GM12878 (cell line): Measurements from ENCODE around the gene GDI2. TPM values are rescaled to one million over a fixed set of nuclear protein-coding genes. Genes with fewer than 3 reads are reported as not detected.

ENCODE experiments used
- ATAC-seq: fragments of 200-7000 bp; cut with Tn5 transposase; 3 replicates; pipeline ENCODE4 v1.9.1; 2020; ENCODE audit warnings: mild to moderate bottlenecking, moderate library complexity
- BruUV-seq: library from RNA; stranded (reverse); fragments of 400-500 nt; replicated peaks from 2 replicates; lab custom pipeline; 2021; lab: Mats Ljungman, UMichigan
- CTCF ChIA-PET: fragments of 300-600 bp; sonication (Branson Sonifier 250); formaldehyde crosslinking; extraction: SDS; loops from one replicate; lab custom pipeline; 2021; ENCODE audit warnings: inconsistent platforms; lab: Yijun Ruan, JAX
- POLR2A ChIA-PET: fragments of 350-600 bp; formaldehyde crosslinking; extraction: SDS; loops from one replicate; lab custom pipeline; 2021; ENCODE audit warnings: inconsistent platforms; lab: Charles Lee
- RAD21 ChIA-PET: fragments of 300-600 bp; sonication (Branson Sonifier 250); formaldehyde crosslinking; loops from one replicate; lab custom pipeline; 2023; ENCODE audit warnings: antibody characterized with exemption; ENCODE audit not compliant: unreplicated experiment; lab: Charles Lee
- SMC1A ChIA-PET: fragments of 300-600 bp; sonication (Branson Sonifier 250); formaldehyde crosslinking; loops from one replicate; lab custom pipeline; 2023; ENCODE audit not compliant: unreplicated experiment, uncharacterized antibody; lab: Charles Lee
- DNase-seq: peaks from one replicate; pipeline ENCODE4 v3.0.0-alpha.2; 2011; ENCODE audit warnings: low read depth, low spot score
- FAIRE-seq: peaks from 3 replicates; lab custom pipeline; 2011; peaks lifted over from hg19 to GRCh38; lab: Jason Lieb, UNC
- H2AFZ ChIP-seq: 2 replicates; pipeline ENCODE4 v1.6.0; 2011; ENCODE audit warnings: low read depth, low read length, control low read depth; ENCODE audit not compliant: control insufficient read depth
- H3K27ac ChIP-seq: 2 replicates; pipeline ENCODE4 v1.5.1; 2011; ENCODE audit warnings: control low read depth; ENCODE audit not compliant: control insufficient read depth, insufficient read depth
- H3K27me3 ChIP-seq, 2 experiments: replicated peaks in 1 of 2; 2 replicates each; pipeline versions ENCODE4 v1.6.0 to v1.6.1; 2011; ENCODE audit warnings: low read length in 1 of 2; ENCODE audit not compliant: control insufficient read depth in 2 of 2, insufficient read depth in 2 of 2
- H3K36me3 ChIP-seq, 2 experiments: 2 replicates each; pipeline ENCODE4 v1.5.1; 2011; ENCODE audit warnings: low read length in 1 of 2; ENCODE audit not compliant: control insufficient read depth in 2 of 2, insufficient read depth in 2 of 2
- H3K4me1 ChIP-seq: 2 replicates; pipeline ENCODE4 v1.6.1; 2011; ENCODE audit warnings: mild to moderate bottlenecking, low read length, moderate library complexity, mixed read lengths; ENCODE audit not compliant: control insufficient read depth, insufficient read depth
- H3K4me2 ChIP-seq: 2 replicates; pipeline ENCODE4 v1.6.0; 2011; ENCODE audit warnings: control low read depth; ENCODE audit not compliant: control insufficient read depth, insufficient read depth
- H3K4me3 ChIP-seq: fragments of 200-600 bp; sonication (generic); 2 replicates; pipeline ENCODE4 v1.5.1; 2016
- H3K79me2 ChIP-seq: 2 replicates; pipeline ENCODE4 v1.6.0; 2011; ENCODE audit warnings: low read length; ENCODE audit not compliant: control insufficient read depth, insufficient read depth
- H3K9ac ChIP-seq: 2 replicates; pipeline ENCODE4 v1.8.0; 2011; ENCODE audit warnings: low read length, control low read depth, mixed read lengths; ENCODE audit not compliant: control insufficient read depth, insufficient read depth
- H3K9me3 ChIP-seq: replicated peaks from 3 replicates; pipeline ENCODE4 v1.5.1; 2011; ENCODE audit warnings: mild to moderate bottlenecking, low read length; ENCODE audit not compliant: control insufficient read depth, insufficient read depth
- H4K20me1 ChIP-seq: 2 replicates; pipeline ENCODE4 v1.6.0; 2011; ENCODE audit not compliant: control insufficient read depth, insufficient read depth
- ATF7 ChIP-seq: fragments of 450-650 bp; IDR thresholded peaks from 2 replicates; pipeline ENCODE4 v1.6.1; 2016; ENCODE audit warnings: low read depth, mild to moderate bottlenecking
- BMI1 ChIP-seq: fragments of 450-650 bp; IDR thresholded peaks from 2 replicates; pipeline ENCODE4 v1.6.1; 2016; ENCODE audit warnings: mild to moderate bottlenecking, moderate library complexity, borderline replicate concordance
- CHD4 ChIP-seq: fragments of 200-600 bp; sonication (generic); IDR thresholded peaks from 2 replicates; pipeline ENCODE4 v1.6.1; 2016; ENCODE audit warnings: mild to moderate bottlenecking
- EGR1 ChIP-seq, 2 experiments: IDR thresholded peaks; 1 replicate in 1 of 2; 2 replicates in 1 of 2; pipeline ENCODE4 v1.6.1; 2011 to 2012; ENCODE audit warnings: low read depth in 2 of 2, low read length in 2 of 2, borderline replicate concordance in 1 of 2, mild to moderate bottlenecking in 1 of 2, moderate library complexity in 1 of 2
- ETV6 ChIP-seq, 2 experiments: fragments of 450-650 bp in 1 of 2; IDR thresholded peaks in 1 of 2; conservative IDR thresholded peaks in 1 of 2; 2 replicates each; pipeline ENCODE4 v1.6.1; 2014; ENCODE audit warnings: antibody characterized with exemption in 1 of 2, borderline replicate concordance in 1 of 2, low read depth in 1 of 2, mild to moderate bottlenecking in 1 of 2, moderate library complexity in 1 of 2
- MXI1 ChIP-seq: fragments of 150-350 bp; IDR thresholded peaks from 2 replicates; pipeline ENCODE4 v1.6.1; 2011; ENCODE audit warnings: low read depth, mild to moderate bottlenecking, inconsistent platforms, low read length, improper control_type of control experiment
- RBBP5 ChIP-seq: fragments of 200-600 bp; sonication (generic); conservative IDR thresholded peaks from 2 replicates; pipeline ENCODE4 v1.6.1; 2016
- RUNX3 ChIP-seq: IDR thresholded peaks from 2 replicates; pipeline ENCODE4 v1.6.1; 2012; ENCODE audit warnings: low read length, inconsistent platforms
- SMAD1 ChIP-seq: fragments of 450-650 bp; IDR thresholded peaks from 2 replicates; pipeline ENCODE4 v1.6.1; 2018; ENCODE audit warnings: mild to moderate bottlenecking, low read depth; ENCODE audit not compliant: partially characterized antibody
- WRNIP1 ChIP-seq: IDR thresholded peaks from 2 replicates; pipeline ENCODE4 v1.6.1; 2011; ENCODE audit warnings: low read depth, low read length, improper control_type of control experiment, borderline replicate concordance
- ZZZ3 ChIP-seq: IDR thresholded peaks from 2 replicates; pipeline ENCODE4 v1.6.1; 2011; ENCODE audit warnings: low read depth; ENCODE audit not compliant: control insufficient read depth, insufficient read length
- WGBS: methylation state at CpG from one replicate; pipeline ENCODE4 v1.1.6; 2016; ENCODE audit warnings: low lambda C conversion rate; ENCODE audit not compliant: insufficient replicate concordance, insufficient coverage; ENCODE audit errors: missing lambda C conversion rate; 5-methylcytosine and 5-hydroxymethylcytosine counted together
- in situ Hi-C: fragments of 300-500 bp; cut with MboI; formaldehyde crosslinking; loops from 9 replicates; pipeline ENCODE4 v1.14.3; 2018; ENCODE audit warnings: mixed read lengths
- intact Hi-C: fragments of 100-400 bp; cut with micrococcal nuclease; formaldehyde crosslinking; loops from one replicate; pipeline ENCODE4 v1.14.2; 2022; ENCODE audit not compliant: unreplicated experiment
- polyA plus RNA-seq, 11 experiments: library from polyadenylated mRNA; depleted of rRNA in 4 of 11; unstranded in 6 of 11; stranded (reverse) in 5 of 11; fragments of >200 nt; fragmentation: Nextera tagmentation in 4 of 11; fragmentation: Illumina TruSeq in 1 of 11; extraction: Ambion mirVana in 4 of 11; extraction: Trizol in 1 of 11; gene quantifications; 1 replicate in 1 of 11; 2 replicates in 10 of 11; pipeline versions ENCODE4 v1.2.1 to v1.2.3, GENCODE V29; 2011 to 2016; ENCODE audit warnings: inconsistent platforms in 2 of 11, missing spikeins in 2 of 11, low read depth in 1 of 11
- total RNA-seq, 4 experiments: library from RNA; depleted of rRNA in 3 of 4; stranded (reverse); fragments of >200 nt in 3 of 4; fragmentation: Illumina TruSeq in 1 of 4; extraction: Trizol in 1 of 4; gene quantifications; 2 replicates each; pipeline versions ENCODE4 v1.2.1 to v1.2.3, GENCODE V29; 2013 to 2021
- TF ChIP-seq, protein P1 (sequence below): fragments of 150-350 bp; IDR thresholded peaks from 2 replicates; pipeline ENCODE4 v1.6.1; 2016; ENCODE audit warnings: low read depth, low read length

Gene GDI2
- total and polyA plus RNA-seq, 10 of the 15 experiments (the other 5 are each of a cell fraction or from before 2014, with no cell fraction given) = 261 to 395 (median 276) TPM

DNA sequence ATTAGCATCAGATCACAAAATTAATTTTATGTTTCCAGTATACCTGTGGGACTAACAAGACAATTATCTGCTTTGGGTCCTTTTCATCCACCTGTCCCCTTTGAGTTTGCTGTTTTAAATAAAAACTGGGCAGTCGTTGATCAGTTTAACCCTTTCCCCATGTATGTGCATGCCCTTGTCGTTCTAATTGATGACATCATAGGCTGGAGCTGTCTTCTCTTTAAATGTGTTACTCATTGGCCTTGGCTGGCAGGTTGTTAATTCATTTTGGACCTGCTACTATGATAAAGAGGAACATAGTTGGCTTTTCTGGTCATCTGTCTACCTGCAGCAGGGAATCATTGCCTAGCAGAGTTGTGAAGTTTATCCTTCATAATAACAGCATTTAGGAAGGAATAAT lies 74.8 kb downstream of the GDI2 start:
- WGBS = 100% methylated on average over 2 of the region's 2 CpGs
- POLR2A ChIA-PET = no interaction called here
- Histone ChIP-seq H3K27ac (no peak overlapping the region), H3K4me3 (no peak overlapping the region), H3K79me2 (no peaks in the 10 kb centered on the region), H3K9ac (no peak overlapping the region), H3K4me1 (no peaks in the 10 kb centered on the region), H2AFZ (no peak overlapping the region), H3K36me3 (peaks cover 5 to 17% of the 10 kb centered on the region in 2 experiments), H3K9me3 (no peaks in the 10 kb centered on the region), H3K4me2 (no peak overlapping the region), H3K27me3 (no peaks in the 10 kb centered on the region), H4K20me1 (no peaks in the 10 kb centered on the region)
- in situ Hi-C loops = no loop called here
- CTCF ChIA-PET = no interaction called here
- intact Hi-C loops = no loop called here
- FAIRE-seq (no peak), DNase-seq (no peak), ATAC-seq (no peak)
- no peak for TF ChIP-seq EGR1 (IDR thresholded peaks at IDR 0.05; ENCODE audit: borderline replicate concordance in 1 of 2, low read depth in 2 of 2, low read length in 2 of 2)
- TF ChIP-seq, protein P1, sequence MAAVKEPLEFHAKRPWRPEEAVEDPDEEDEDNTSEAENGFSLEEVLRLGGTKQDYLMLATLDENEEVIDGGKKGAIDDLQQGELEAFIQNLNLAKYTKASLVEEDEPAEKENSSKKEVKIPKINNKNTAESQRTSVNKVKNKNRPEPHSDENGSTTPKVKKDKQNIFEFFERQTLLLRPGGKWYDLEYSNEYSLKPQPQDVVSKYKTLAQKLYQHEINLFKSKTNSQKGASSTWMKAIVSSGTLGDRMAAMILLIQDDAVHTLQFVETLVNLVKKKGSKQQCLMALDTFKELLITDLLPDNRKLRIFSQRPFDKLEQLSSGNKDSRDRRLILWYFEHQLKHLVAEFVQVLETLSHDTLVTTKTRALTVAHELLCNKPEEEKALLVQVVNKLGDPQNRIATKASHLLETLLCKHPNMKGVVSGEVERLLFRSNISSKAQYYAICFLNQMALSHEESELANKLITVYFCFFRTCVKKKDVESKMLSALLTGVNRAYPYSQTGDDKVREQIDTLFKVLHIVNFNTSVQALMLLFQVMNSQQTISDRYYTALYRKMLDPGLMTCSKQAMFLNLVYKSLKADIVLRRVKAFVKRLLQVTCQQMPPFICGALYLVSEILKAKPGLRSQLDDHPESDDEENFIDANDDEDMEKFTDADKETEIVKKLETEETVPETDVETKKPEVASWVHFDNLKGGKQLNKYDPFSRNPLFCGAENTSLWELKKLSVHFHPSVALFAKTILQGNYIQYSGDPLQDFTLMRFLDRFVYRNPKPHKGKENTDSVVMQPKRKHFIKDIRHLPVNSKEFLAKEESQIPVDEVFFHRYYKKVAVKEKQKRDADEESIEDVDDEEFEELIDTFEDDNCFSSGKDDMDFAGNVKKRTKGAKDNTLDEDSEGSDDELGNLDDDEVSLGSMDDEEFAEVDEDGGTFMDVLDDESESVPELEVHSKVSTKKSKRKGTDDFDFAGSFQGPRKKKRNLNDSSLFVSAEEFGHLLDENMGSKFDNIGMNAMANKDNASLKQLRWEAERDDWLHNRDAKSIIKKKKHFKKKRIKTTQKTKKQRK = no peak
- no peak for TF ChIP-seq BMI1
- no peak for TF ChIP-seq SMAD1
- no peak for TF ChIP-seq WRNIP1
- no peak for TF ChIP-seq MXI1
- no peak for TF ChIP-seq ZZZ3
- no peak for TF ChIP-seq ETV6 (conservative IDR thresholded peaks at IDR 0.05 in 1 of 2, IDR thresholded peaks at IDR 0.05 in 1 of 2; ENCODE audit: borderline replicate concordance in 1 of 2, low read depth in 1 of 2)
- TF ChIP-seq RBBP5 = no peak
- TF ChIP-seq ATF7 = no peak
- TF ChIP-seq RUNX3 = no peak
- no peak for TF ChIP-seq CHD4
- BruUV-seq = no TSS peak
- SMC1A ChIA-PET = interaction anchor here (1.2 kb wide), 1 partner anchor 15 kb away, joined by 3 read pairs; no protein-coding TSS in a partner anchor
- RAD21 ChIA-PET = no interaction called here
